Measurements from ENCODE around the gene KCNG2.

Gene KCNG2

GRCh38 chr18:79756143-79756500 is 41.6 kb upstream of the KCNG2 start:
- H3K9me3 ChIP-seq (ENCODE audit: low read length), result peaks cover 6% of the 10 kb centered on the region; the same call in 1 of the 2 replicates
- H3K36me3 ChIP-seq (ENCODE audit: insufficient read depth, low read length), result peaks cover 29% of the 10 kb centered on the region
- H3F3A ChIP-seq (ENCODE audit: insufficient read depth, low read length), result no peaks in the 10 kb centered on the region
- H3K27me3 ChIP-seq (ENCODE audit: insufficient read depth, low read length), result no peaks in the 10 kb centered on the region
- no peak overlapping the region for H2AFZ ChIP-seq (ENCODE audit: low read length)
- H3K4me3 ChIP-seq (ENCODE audit: low read depth, low read length, poor library complexity, severe bottlenecking), result no peak overlapping the region
- H3K27ac ChIP-seq (ENCODE audit: low read depth, low read length, poor library complexity, severe bottlenecking), result no peak overlapping the region
- no peak overlapping the region for H3K9ac ChIP-seq (ENCODE audit: low read length)
- H3K9me2 ChIP-seq (ENCODE audit: low read depth, low read length), result no peaks in the 10 kb centered on the region
- H3K79me2 ChIP-seq (ENCODE audit: insufficient read depth, low read length), result no peaks in the 10 kb centered on the region
- H4K20me1 ChIP-seq (ENCODE audit: insufficient read depth, low read length), result no peaks in the 10 kb centered on the region
- no peak for TF ChIP-seq EZH2 (IDR thresholded peaks at IDR 0.05; ENCODE audit: borderline replicate concordance, low read length)
- no peak overlapping the region for H3K4me2 ChIP-seq (ENCODE audit: low read length)
- no peaks in the 10 kb centered on the region for H3K4me1 ChIP-seq (ENCODE audit: insufficient read depth, low read length, severe bottlenecking)

GRCh38 chr18:79756826-79757225 is 40.9 kb upstream of the KCNG2 start:
- TF ChIP-seq EZH2 (IDR thresholded peaks at IDR 0.05; ENCODE audit: borderline replicate concordance, low read length) (no peak), CTCF (IDR thresholded peaks at IDR 0.05; ENCODE audit: low read length) (no peak)
- H3K4me3 ChIP-seq (ENCODE audit: low read depth, low read length, poor library complexity, severe bottlenecking), result no peak overlapping the region
- no peaks in the 10 kb centered on the region for H3F3A ChIP-seq (ENCODE audit: insufficient read depth, low read length)
- H2AFZ ChIP-seq (ENCODE audit: low read length), result no peak overlapping the region
- peaks cover 6% of the 10 kb centered on the region; the same call in 1 of the 2 replicates for H3K9me3 ChIP-seq (ENCODE audit: low read length)
- no peaks in the 10 kb centered on the region for H3K79me2 ChIP-seq (ENCODE audit: insufficient read depth, low read length)
- peaks cover 25% of the 10 kb centered on the region for H3K36me3 ChIP-seq (ENCODE audit: insufficient read depth, low read length)
- no peaks in the 10 kb centered on the region for H4K20me1 ChIP-seq (ENCODE audit: insufficient read depth, low read length)
- no peak overlapping the region for H3K4me2 ChIP-seq (ENCODE audit: low read length)
- H3K27me3 ChIP-seq (ENCODE audit: insufficient read depth, low read length), result no peaks in the 10 kb centered on the region
- H3K9ac ChIP-seq (ENCODE audit: low read length), result no peak overlapping the region
- H3K27ac ChIP-seq (ENCODE audit: low read depth, low read length, poor library complexity, severe bottlenecking), result no peak overlapping the region
- H3K4me1 ChIP-seq (ENCODE audit: insufficient read depth, low read length, severe bottlenecking), result no peaks in the 10 kb centered on the region
- no peaks in the 10 kb centered on the region for H3K9me2 ChIP-seq (ENCODE audit: low read depth, low read length)

GRCh38 chr18:79760348-79760747 is 37.4 kb upstream of the KCNG2 start:
- Histone ChIP-seq H2AFZ (ENCODE audit: low read length) (no peak overlapping the region), H3K9me2 (ENCODE audit: low read depth, low read length) (no peaks in the 10 kb centered on the region), H4K20me1 (ENCODE audit: insufficient read depth, low read length) (no peaks in the 10 kb centered on the region), H3K9ac (ENCODE audit: low read length) (no peak overlapping the region), H3K36me3 (ENCODE audit: insufficient read depth, low read length) (peaks cover 2% of the 10 kb centered on the region; the same call in 1 of the 2 replicates), H3K27ac (ENCODE audit: low read depth, low read length, poor library complexity, severe bottlenecking) (no peak overlapping the region), H3K27me3 (ENCODE audit: insufficient read depth, low read length) (no peaks in the 10 kb centered on the region), H3K4me1 (ENCODE audit: insufficient read depth, low read length, severe bottlenecking) (no peaks in the 10 kb centered on the region), H3F3A (ENCODE audit: insufficient read depth, low read length) (no peaks in the 10 kb centered on the region), H3K9me3 (ENCODE audit: low read length) (peaks cover 6% of the 10 kb centered on the region; the same call in 1 of the 2 replicates), H3K4me2 (ENCODE audit: low read length) (no peak overlapping the region), H3K79me2 (ENCODE audit: insufficient read depth, low read length) (no peaks in the 10 kb centered on the region), H3K4me3 (ENCODE audit: low read depth, low read length, poor library complexity, severe bottlenecking) (no peak overlapping the region)
- TF ChIP-seq CTCF (IDR thresholded peaks at IDR 0.05; ENCODE audit: low read length) (no peak), EZH2 (IDR thresholded peaks at IDR 0.05; ENCODE audit: borderline replicate concordance, low read length) (no peak)

- Histone ChIP-seq H3K4me3 (ENCODE audit: low read depth, low read length, poor library complexity, severe bottlenecking) (no peak overlapping the region), H3K9ac (ENCODE audit: low read length) (no peak overlapping the region), H3K79me2 (ENCODE audit: insufficient read depth, low read length) (no peaks in the 10 kb centered on the region), H3F3A (ENCODE audit: insufficient read depth, low read length) (no peaks in the 10 kb centered on the region), H2AFZ (ENCODE audit: low read length) (no peak overlapping the region), H3K36me3 (ENCODE audit: insufficient read depth, low read length) (no peaks in the 10 kb centered on the region), H3K9me2 (ENCODE audit: low read depth, low read length) (no peaks in the 10 kb centered on the region), H3K27me3 (ENCODE audit: insufficient read depth, low read length) (no peaks in the 10 kb centered on the region), H3K4me1 (ENCODE audit: insufficient read depth, low read length, severe bottlenecking) (no peaks in the 10 kb centered on the region), H3K4me2 (ENCODE audit: low read length) (no peak overlapping the region), H3K9me3 (ENCODE audit: low read length) (peaks cover 6% of the 10 kb centered on the region; the same call in 1 of the 2 replicates), H3K27ac (ENCODE audit: low read depth, low read length, poor library complexity, severe bottlenecking) (no peak overlapping the region), H4K20me1 (ENCODE audit: insufficient read depth, low read length) (no peaks in the 10 kb centered on the region)
- TF ChIP-seq CTCF (IDR thresholded peaks at IDR 0.05; ENCODE audit: low read length), result no peak
- no peak for TF ChIP-seq EZH2 (IDR thresholded peaks at IDR 0.05; ENCODE audit: borderline replicate concordance, low read length)
Measured at GRCh38 chr18:79760881-79761280, 36.9 kb upstream of the KCNG2 start.
